MCF 10A (cell line): ENCODE results near the gene EDN1. TPM values are rescaled to one million over a fixed set of nuclear protein-coding genes. Genes with fewer than 3 reads are reported as not detected.
A peak's percentile ranks its signal among the peaks of the same experiment; 100 is the strongest.
"Not testable (repeated sequence)": the region's sequence is repeated elsewhere in the genome, so short reads cannot be mapped to it uniquely, and the experiment has no call there.

Experiments used
- BruUV-seq: library from RNA; stranded (reverse); fragments of 400-500 nt; replicated peaks from 2 replicates; lab custom pipeline; 2021; lab: Mats Ljungman, UMichigan
- CTCF ChIA-PET: fragments of 300-600 bp; sonication (Branson Sonifier 250); formaldehyde crosslinking; extraction: SDS; loops from one replicate; lab custom pipeline; 2021; ENCODE audit warnings: antibody characterized with exemption, inconsistent platforms; lab: Yijun Ruan, JAX
- POLR2A ChIA-PET: fragments of 300-600, 350-650 bp; sonication (Branson Sonifier 250); formaldehyde crosslinking; extraction: SDS; loops from one replicate; lab custom pipeline; 2020; ENCODE audit warnings: antibody characterized with exemption, inconsistent platforms; lab: Yijun Ruan, JAX
- DNase-seq: peaks from one replicate; pipeline ENCODE4 v3.0.0-alpha.2; 2018; ENCODE audit not compliant: unreplicated experiment
- H3K27ac Mint-ChIP-seq: one replicate; pipeline ENCODE4 v1.8.0; 2022; ENCODE audit warnings: mild to moderate bottlenecking, low read depth, mixed read lengths; ENCODE audit not compliant: unreplicated experiment
- H3K27me3 Mint-ChIP-seq: one replicate; pipeline ENCODE4 v1.8.0; 2022; ENCODE audit warnings: mixed read lengths; ENCODE audit not compliant: insufficient read depth, unreplicated experiment
- H3K36me3 Mint-ChIP-seq: one replicate; pipeline ENCODE4 v1.8.0; 2022; ENCODE audit warnings: mild to moderate bottlenecking, moderate library complexity, mixed read lengths; ENCODE audit not compliant: insufficient read depth, unreplicated experiment
- H3K4me1 Mint-ChIP-seq: one replicate; pipeline ENCODE4 v1.8.0; 2022; ENCODE audit warnings: mixed read lengths; ENCODE audit not compliant: insufficient read depth, unreplicated experiment
- H3K4me3 Mint-ChIP-seq: one replicate; pipeline ENCODE4 v1.8.0; 2022; ENCODE audit warnings: mild to moderate bottlenecking, moderate library complexity, mixed read lengths; ENCODE audit not compliant: unreplicated experiment
- H3K9me3 Mint-ChIP-seq: one replicate; pipeline ENCODE4 v1.8.0; 2022; ENCODE audit warnings: mixed read lengths; ENCODE audit not compliant: unreplicated experiment
- intact Hi-C: fragments of 100-400 bp; cut with micrococcal nuclease; formaldehyde crosslinking; loops from 2 replicates; pipeline ENCODE4 v1.14.1; 2022
- total RNA-seq: library from RNA; stranded (reverse); gene quantifications from 2 replicates; pipeline ENCODE4 v1.2.3, GENCODE V29; 2022
- TF ChIP-seq, protein P1 (sequence below): fragments of 200-600 bp; IDR thresholded peaks from one replicate; pipeline ENCODE4 v1.8.0; 2022; ENCODE audit warnings: antibody characterized with exemption, mild to moderate bottlenecking; ENCODE audit not compliant: unreplicated experiment

The EDN1 gene
- total RNA-seq, 1 experiment from 2014 or later = 2.7 TPM

DNA sequence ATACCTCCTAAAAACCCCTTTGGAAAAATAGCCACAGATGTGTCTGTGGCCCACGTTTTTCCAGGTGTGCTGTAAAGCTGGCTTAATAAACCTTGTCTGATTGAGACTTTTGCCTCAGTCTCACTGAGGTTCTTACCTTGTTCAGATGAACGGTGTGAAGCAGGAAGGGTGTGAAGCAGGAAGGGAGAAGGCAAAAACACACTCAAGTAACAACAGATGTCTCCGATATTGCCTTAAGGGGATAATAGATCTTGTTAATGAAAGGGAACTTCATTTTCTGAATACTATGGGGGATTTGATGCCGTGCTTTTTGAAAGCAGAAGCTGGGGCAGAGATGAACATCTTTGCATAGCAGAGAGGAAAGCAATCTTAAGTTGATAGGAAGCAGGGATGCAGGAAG is 37.8 kb downstream of the EDN1 start:
- peaks cover 13% of the 10 kb centered on the region for H3K36me3 Mint-ChIP-seq
- no peak for DNase-seq
- no TSS peak for BruUV-seq
- CTCF ChIA-PET = interaction anchor here (0.7 to 2.0 kb wide), 7 partner anchors 12 to 321 kb away, joined by 3 to 6 read pairs (median 4); no protein-coding TSS in a partner anchor
- H3K4me3 Mint-ChIP-seq = no peak overlapping the region
- H3K4me1 Mint-ChIP-seq = peaks cover 46% of the 10 kb centered on the region
- H3K27ac Mint-ChIP-seq = peak overlapping the region; percentile 97
- no peaks in the 10 kb centered on the region for H3K27me3 Mint-ChIP-seq
- intact Hi-C loops = loop anchor here (2.0 kb wide), 1 partner anchor 17 kb away; no protein-coding TSS in a partner anchor
- POLR2A ChIA-PET = interaction anchor here (0.5 to 13.7 kb wide), 11 partner anchors 15 to 994 kb away, joined by 3 to 252 read pairs (median 4); partner anchors contain the start of gene EDN1
- no peaks in the 10 kb centered on the region for H3K9me3 Mint-ChIP-seq
- TF ChIP-seq, protein P1, sequence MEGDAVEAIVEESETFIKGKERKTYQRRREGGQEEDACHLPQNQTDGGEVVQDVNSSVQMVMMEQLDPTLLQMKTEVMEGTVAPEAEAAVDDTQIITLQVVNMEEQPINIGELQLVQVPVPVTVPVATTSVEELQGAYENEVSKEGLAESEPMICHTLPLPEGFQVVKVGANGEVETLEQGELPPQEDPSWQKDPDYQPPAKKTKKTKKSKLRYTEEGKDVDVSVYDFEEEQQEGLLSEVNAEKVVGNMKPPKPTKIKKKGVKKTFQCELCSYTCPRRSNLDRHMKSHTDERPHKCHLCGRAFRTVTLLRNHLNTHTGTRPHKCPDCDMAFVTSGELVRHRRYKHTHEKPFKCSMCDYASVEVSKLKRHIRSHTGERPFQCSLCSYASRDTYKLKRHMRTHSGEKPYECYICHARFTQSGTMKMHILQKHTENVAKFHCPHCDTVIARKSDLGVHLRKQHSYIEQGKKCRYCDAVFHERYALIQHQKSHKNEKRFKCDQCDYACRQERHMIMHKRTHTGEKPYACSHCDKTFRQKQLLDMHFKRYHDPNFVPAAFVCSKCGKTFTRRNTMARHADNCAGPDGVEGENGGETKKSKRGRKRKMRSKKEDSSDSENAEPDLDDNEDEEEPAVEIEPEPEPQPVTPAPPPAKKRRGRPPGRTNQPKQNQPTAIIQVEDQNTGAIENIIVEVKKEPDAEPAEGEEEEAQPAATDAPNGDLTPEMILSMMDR = no peak

DNA sequence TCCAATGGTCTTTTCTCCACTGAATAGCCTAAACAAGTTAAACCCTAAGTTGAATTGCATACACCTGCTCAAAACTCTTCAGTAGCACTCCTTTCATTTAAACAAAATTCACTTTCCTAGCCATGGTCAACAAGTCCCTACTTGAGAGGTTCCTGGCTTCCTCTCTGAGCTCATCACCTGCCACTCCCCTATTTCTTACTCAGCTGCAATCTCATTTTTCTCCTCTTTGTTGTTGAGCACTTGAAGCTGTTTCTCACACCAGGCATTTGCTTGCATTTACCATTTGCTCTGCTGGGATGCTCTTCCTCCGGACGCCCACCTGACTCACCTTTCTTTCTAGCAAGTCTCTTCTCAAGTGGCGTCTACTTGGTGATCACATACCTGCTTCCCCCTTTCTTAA is 38.5 kb downstream of the EDN1 start:
- Mint-ChIP-seq H3K4me3 (peak overlapping the region; percentile 4), H3K27me3 (no peaks in the 10 kb centered on the region), H3K9me3 (no peaks in the 10 kb centered on the region), H3K36me3 (peaks cover 13% of the 10 kb centered on the region), H3K4me1 (peaks cover 44% of the 10 kb centered on the region), H3K27ac (peak overlapping the region; percentile 97)
- BruUV-seq = no TSS peak
- TF ChIP-seq, protein P1 = no peak
- DNase-seq = peak; percentile 74
- ChIA-PET CTCF (interaction anchor here (0.5 to 2.0 kb wide), 7 partner anchors 18 to 833 kb away, joined by 3 to 6 read pairs (median 4); no protein-coding TSS in a partner anchor), POLR2A (interaction anchor here (0.7 to 13.7 kb wide), 12 partner anchors 14 to 1541 kb away, joined by 3 to 252 read pairs (median 4); partner anchors contain the start of gene EDN1)
- intact Hi-C loops = loop anchor here (2.0 kb wide), 1 partner anchor 18 kb away; no protein-coding TSS in a partner anchor

GRCh38 chr6:12331474-12331873 is 41.3 kb downstream of the EDN1 start:
- CTCF ChIA-PET = interaction anchor here (1.0 to 3.4 kb wide), 3 partner anchors 16 to 44 kb away, joined by 3 to 13 read pairs (median 3); no protein-coding TSS in a partner anchor
- H3K4me3 Mint-ChIP-seq = no peak overlapping the region
- no TSS peak for BruUV-seq
- H3K4me1 Mint-ChIP-seq = peaks cover 35% of the 10 kb centered on the region
- intact Hi-C loops = no loop called here
- DNase-seq = no peak
- no peaks in the 10 kb centered on the region for H3K27me3 Mint-ChIP-seq
- POLR2A ChIA-PET = interaction anchor here (0.6 to 13.7 kb wide), 5 partner anchors 13 to 42 kb away, joined by 3 to 252 read pairs (median 10); partner anchors contain the start of gene EDN1
- H3K36me3 Mint-ChIP-seq = peaks cover 13% of the 10 kb centered on the region
- H3K9me3 Mint-ChIP-seq = no peaks in the 10 kb centered on the region
- no peak overlapping the region for H3K27ac Mint-ChIP-seq
- TF ChIP-seq, protein P1 = no peak

DNA sequence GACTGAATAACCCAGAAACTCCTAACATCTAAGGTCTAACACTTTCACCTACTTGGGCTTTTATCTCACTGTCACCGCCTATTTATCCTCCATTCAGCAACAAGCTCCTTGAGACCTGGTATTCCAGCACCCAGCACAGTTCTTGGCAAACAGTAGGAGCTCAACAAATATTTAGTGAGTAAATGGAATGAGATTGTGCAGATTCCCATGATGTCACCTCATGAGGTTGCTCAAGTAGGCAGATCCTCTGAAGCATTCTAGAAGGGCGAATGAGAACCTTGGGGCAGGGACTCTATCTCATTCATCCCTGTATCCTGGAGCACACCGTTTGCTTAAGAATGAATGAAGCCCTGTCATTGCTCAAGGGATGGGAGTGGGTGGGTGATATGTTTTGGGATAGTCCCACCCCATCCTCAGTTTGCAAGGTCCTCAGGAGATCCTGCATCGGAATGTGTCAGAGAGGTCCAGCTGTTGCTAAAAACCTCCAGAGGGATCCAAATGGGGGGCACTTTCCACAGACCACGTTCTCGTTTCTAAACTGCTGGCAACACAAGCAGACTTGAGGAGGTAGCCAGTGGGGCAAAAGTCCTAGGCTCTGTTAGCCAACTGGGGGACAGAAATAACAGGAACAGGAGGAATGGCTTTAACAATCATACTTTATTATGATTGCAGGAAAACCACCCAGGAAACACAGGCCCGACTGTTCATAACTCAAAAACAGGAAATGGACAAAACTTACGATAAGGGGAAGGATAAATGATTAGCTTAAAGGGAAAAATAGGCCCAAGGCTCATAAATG is 42.0 kb downstream of the EDN1 start:
- H3K27me3 Mint-ChIP-seq = no peaks in the 10 kb centered on the region
- no TSS peak for BruUV-seq
- no peak overlapping the region for H3K27ac Mint-ChIP-seq
- intact Hi-C loops = no loop called here
- ChIA-PET POLR2A (interaction anchor here (0.6 to 13.7 kb wide), 5 partner anchors 8 to 43 kb away, joined by 3 to 252 read pairs (median 10); partner anchors contain the start of gene EDN1), CTCF (interaction anchor here (0.6 to 3.4 kb wide), 5 partner anchors 10 to 109 kb away, joined by 3 to 13 read pairs (median 3); no protein-coding TSS in a partner anchor)
- peak; percentile 47 for DNase-seq
- H3K4me3 Mint-ChIP-seq = no peak overlapping the region
- H3K36me3 Mint-ChIP-seq = peaks cover 13% of the 10 kb centered on the region
- peaks cover 35% of the 10 kb centered on the region for H3K4me1 Mint-ChIP-seq
- H3K9me3 Mint-ChIP-seq = no peaks in the 10 kb centered on the region
- TF ChIP-seq, protein P1 = no peak

GRCh38 chr6:12332750-12333079 is 42.6 kb downstream of the EDN1 start:
- H3K4me1 Mint-ChIP-seq = peaks cover 31% of the 10 kb centered on the region
- ChIA-PET CTCF (interaction anchor here (0.6 to 3.4 kb wide), 3 partner anchors 9 to 108 kb away, joined by 3 to 13 read pairs (median 4); no protein-coding TSS in a partner anchor), POLR2A (interaction anchor here (0.7 to 13.7 kb wide), 4 partner anchors 9 to 43 kb away, joined by 3 to 252 read pairs (median 53); partner anchors contain the start of gene EDN1)
- H3K27me3 Mint-ChIP-seq, intact Hi-C loops, H3K9me3 Mint-ChIP-seq, BruUV-seq, DNase-seq, H3K4me3 Mint-ChIP-seq, H3K27ac Mint-ChIP-seq: not testable (repeated sequence)
- peaks cover 13% of the 10 kb centered on the region for H3K36me3 Mint-ChIP-seq
